GM12875 (cell line): ENCODE data around the gene TMEM132D.

Experiments used
- H3K4me3 ChIP-seq: one replicate; pipeline ENCODE4 v1.5.1; 2011; ENCODE audit warnings: low read depth, low read length, control low read depth
- CTCF ChIP-seq: IDR thresholded peaks from 2 replicates; pipeline ENCODE4 v1.5.1; 2011; ENCODE audit warnings: low read depth, mild to moderate bottlenecking, control low read depth, inconsistent platforms, low read length, moderate library complexity, borderline replicate concordance; ENCODE audit not compliant: insufficient read depth

TMEM132D gene

GRCh38 chr12:129861951-129862350 lies 41.9 kb downstream of the TMEM132D start:
- no peak overlapping the region for H3K4me3 ChIP-seq
- TF ChIP-seq CTCF = no peak

GRCh38 chr12:129854591-129854990 lies 49.2 kb downstream of the TMEM132D start:
- H3K4me3 ChIP-seq = no peak overlapping the region
- TF ChIP-seq CTCF = no peak

GRCh38 chr12:129851296-129851695 lies 52.5 kb downstream of the TMEM132D start:
- TF ChIP-seq CTCF = no peak
- no peak overlapping the region for H3K4me3 ChIP-seq

DNA sequence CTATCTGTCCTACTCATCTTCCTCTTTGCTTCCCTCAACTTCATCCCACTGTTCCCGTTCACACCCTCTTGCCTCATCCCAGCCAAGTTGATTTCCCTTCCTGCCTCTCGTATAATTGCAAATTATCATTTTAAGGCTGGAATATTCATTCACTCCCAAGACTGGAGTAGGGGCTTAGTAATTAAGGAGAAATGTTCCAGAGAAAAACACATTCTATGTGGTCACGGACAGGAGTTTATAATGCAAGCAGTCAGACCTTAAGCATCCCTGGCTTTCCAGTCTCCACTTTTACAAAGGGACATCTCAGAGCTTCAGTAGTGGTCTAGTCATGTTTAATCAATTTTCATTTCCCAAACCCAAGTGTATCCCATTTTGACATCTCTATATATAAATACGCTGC lies 54.9 kb downstream of the TMEM132D start:
- H3K4me3 ChIP-seq = no peak overlapping the region
- TF ChIP-seq CTCF = no peak

- H3K4me3 ChIP-seq = no peak overlapping the region
- TF ChIP-seq CTCF = no peak
Measured at GRCh38 chr12:129847063-129847462, 56.8 kb downstream of the TMEM132D start.

- no peak overlapping the region for H3K4me3 ChIP-seq
- no peak for TF ChIP-seq CTCF
Measured at GRCh38 chr12:129844662-129845220, 59.1 kb downstream of the TMEM132D start.

DNA sequence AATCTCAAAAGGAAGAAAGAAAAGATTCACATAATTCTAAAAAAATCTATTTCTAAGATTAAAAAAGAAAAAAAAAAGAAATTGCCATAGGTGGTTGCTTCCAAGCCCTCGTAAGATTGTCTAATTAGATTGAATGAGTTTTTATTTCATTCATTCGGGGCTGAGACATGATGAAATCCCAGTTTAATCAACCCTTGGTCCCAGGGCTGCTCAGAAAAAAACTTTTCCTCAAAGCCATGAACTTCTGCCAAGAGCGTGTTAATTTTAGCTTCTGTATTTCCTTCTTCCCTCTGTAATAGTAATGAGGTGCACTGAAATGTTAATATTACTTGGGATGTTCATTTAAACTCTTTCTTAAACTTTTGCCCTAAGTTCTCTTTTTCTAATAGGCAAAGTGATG lies 62.6 kb downstream of the TMEM132D start:
- TF ChIP-seq CTCF = no peak
- H3K4me3 ChIP-seq = no peak overlapping the region
